HG02840 (cell line): ENCODE measurements around the gene SLC39A2.
"Not testable (repeated sequence)": the region's sequence is repeated elsewhere in the genome, so short reads cannot be mapped to it uniquely, and the experiment has no call there.

Experiments
- ATAC-seq: cut with Tn5 transposase; IDR thresholded peaks from one replicate; pipeline ENCODE4 v1.9.1; 2021; ENCODE audit warnings: mild to moderate bottlenecking, moderate library complexity, moderate number of reproducible peaks; ENCODE audit not compliant: unreplicated experiment, low FRiP score

SLC39A2 gene

GRCh38 chr14:20998674-20999366 lies at the start of gene SLC39A2:
SLC39A2 (plus strand) TSS chr14:20999293; CDS start chr14:20999447, 154 bp downstream.
- no peak for ATAC-seq

- not testable (repeated sequence) for ATAC-seq
These were observed 44.2 kb upstream of the SLC39A2 start, which contains the start of gene RNASE2 for GRCh38 chr14:20954736-20955537. RNASE2 (plus strand) TSS chr14:20955487; CDS start chr14:20955772, 285 bp downstream.

- not testable (repeated sequence) for ATAC-seq
These were observed 43.6 kb upstream of the SLC39A2 start for GRCh38 chr14:20955538-20955873.

- no peak for ATAC-seq
These were observed 42.6 kb upstream of the SLC39A2 start for GRCh38 chr14:20956376-20956976.

GRCh38 chr14:20958946-20959345 lies 40.1 kb upstream of the SLC39A2 start:
- ATAC-seq = not testable (repeated sequence)

GRCh38 chr14:20969336-20969735 lies 29.8 kb upstream of the SLC39A2 start:
- no peak for ATAC-seq

GRCh38 chr14:20970647-20970982 lies 28.5 kb upstream of the SLC39A2 start:
- ATAC-seq = no peak

- peak; percentile 85 for ATAC-seq
These were observed 27.9 kb upstream of the SLC39A2 start for GRCh38 chr14:20970983-20971704.

GRCh38 chr14:20971705-20972021 lies 27.4 kb upstream of the SLC39A2 start:
- ATAC-seq = no peak

- ATAC-seq = no peak
These were observed 25.6 kb upstream of the SLC39A2 start for GRCh38 chr14:20973501-20973900.

GRCh38 chr14:20976291-20976690 lies 22.8 kb upstream of the SLC39A2 start:
- ATAC-seq = no peak

- no peak for ATAC-seq
These were observed 20.4 kb upstream of the SLC39A2 start for GRCh38 chr14:20978687-20979086.

GRCh38 chr14:20980906-20981305 lies 18.2 kb upstream of the SLC39A2 start:
- ATAC-seq = no peak

- ATAC-seq = no peak
These were observed 16.3 kb upstream of the SLC39A2 start for GRCh38 chr14:20982646-20983369.

GRCh38 chr14:20985650-20986049 lies 13.4 kb upstream of the SLC39A2 start:
- not testable (repeated sequence) for ATAC-seq

- ATAC-seq = no peak
These were observed 12.3 kb upstream of the SLC39A2 start for GRCh38 chr14:20986811-20987210.

GRCh38 chr14:20988717-20989470 lies 10.2 kb upstream of the SLC39A2 start:
- no peak for ATAC-seq

- ATAC-seq = no peak
These were observed 9.7 kb upstream of the SLC39A2 start for GRCh38 chr14:20989471-20989786.

- peak; percentile 93 for ATAC-seq
These were observed 9.1 kb upstream of the SLC39A2 start, which contains the start of gene METTL17 for GRCh38 chr14:20989787-20990600. METTL17 (plus strand) TSS chr14:20989980; CDS start chr14:20990003, 23 bp downstream.
